Activated naive CD4-positive, alpha-beta T cell treated with anti-CD3 and anti-CD28 coated beads, Interleukin-2, amount 10 ng/mL, durations not matched to agents 7 days and 5 days (primary cell): ENCODE measurements around the gene CTSZ.
"Not testable (repeated sequence)": the region's sequence is repeated elsewhere in the genome, so short reads cannot be mapped to it uniquely, and the experiment has no call there.

Source experiments
- CTCF ChIA-PET: fragments of 350-600 bp; sonication (Branson Sonifier 250); formaldehyde crosslinking; loops from one replicate; lab custom pipeline; 2021; ENCODE audit warnings: antibody characterized with exemption; lab: Charles Lee
- DNase-seq: peaks from one replicate; pipeline ENCODE4 v3.0.0-alpha.2; 2020
- H3K27ac Mint-ChIP-seq: one replicate; pipeline ENCODE4 v1.8.0; 2021; ENCODE audit warnings: mild to moderate bottlenecking, moderate library complexity, mixed read lengths
- H3K27me3 Mint-ChIP-seq: one replicate; pipeline ENCODE4 v1.8.0; 2021; ENCODE audit warnings: mild to moderate bottlenecking, mixed read lengths
- H3K36me3 Mint-ChIP-seq: one replicate; pipeline ENCODE4 v1.8.0; 2021; ENCODE audit warnings: mixed read lengths
- H3K4me1 Mint-ChIP-seq: one replicate; pipeline ENCODE4 v1.8.0; 2021; ENCODE audit warnings: mixed read lengths
- H3K4me3 Mint-ChIP-seq: one replicate; pipeline ENCODE4 v1.8.0; 2021; ENCODE audit warnings: mild to moderate bottlenecking, moderate library complexity, mixed read lengths
- H3K9me3 Mint-ChIP-seq: one replicate; pipeline ENCODE4 v1.8.0; 2021; ENCODE audit warnings: mixed read lengths

The CTSZ gene

GRCh38 chr20:59013959-59014608 lies 7.0 kb upstream of the CTSZ start:
- Mint-ChIP-seq H3K9me3 (no peaks in the 10 kb centered on the region), H3K36me3 (no peaks in the 10 kb centered on the region), H3K4me3 (no peak overlapping the region), H3K27me3 (peaks cover 23% of the 10 kb centered on the region), H3K27ac (peak overlapping the region; percentile 35), H3K4me1 (peaks cover 66% of the 10 kb centered on the region)
- DNase-seq: peak; percentile 66
- CTCF ChIA-PET: no interaction called here

GRCh38 chr20:59013031-59013951 lies 6.2 kb upstream of the CTSZ start:
- peaks cover 31% of the 10 kb centered on the region for H3K27me3 Mint-ChIP-seq
- no peaks in the 10 kb centered on the region for H3K36me3 Mint-ChIP-seq
- H3K4me1 Mint-ChIP-seq: peaks cover 66% of the 10 kb centered on the region
- no peak overlapping the region for H3K4me3 Mint-ChIP-seq
- CTCF ChIA-PET: no interaction called here
- no peaks in the 10 kb centered on the region for H3K9me3 Mint-ChIP-seq
- no peak for DNase-seq
- H3K27ac Mint-ChIP-seq: peak overlapping the region; percentile 57

GRCh38 chr20:59011874-59012157 lies 4.8 kb upstream of the CTSZ start:
- H3K36me3 Mint-ChIP-seq, H3K9me3 Mint-ChIP-seq, H3K27ac Mint-ChIP-seq, DNase-seq, H3K4me3 Mint-ChIP-seq, CTCF ChIA-PET: not testable (repeated sequence)
- Mint-ChIP-seq H3K27me3 (peaks cover 35% of the 10 kb centered on the region), H3K4me1 (peaks cover 61% of the 10 kb centered on the region)

GRCh38 chr20:59010995-59011873 lies 4.2 kb upstream of the CTSZ start:
- no peak overlapping the region for H3K27ac Mint-ChIP-seq
- no peaks in the 10 kb centered on the region for H3K9me3 Mint-ChIP-seq
- CTCF ChIA-PET: no interaction called here
- H3K36me3 Mint-ChIP-seq: no peaks in the 10 kb centered on the region
- peaks cover 56% of the 10 kb centered on the region for H3K4me1 Mint-ChIP-seq
- peak; percentile 64 for DNase-seq
- H3K27me3 Mint-ChIP-seq: peaks cover 35% of the 10 kb centered on the region
- no peak overlapping the region for H3K4me3 Mint-ChIP-seq

- no peak overlapping the region for H3K4me3 Mint-ChIP-seq
- H3K9me3 Mint-ChIP-seq: no peaks in the 10 kb centered on the region
- H3K27ac Mint-ChIP-seq: no peak overlapping the region
- no peak for DNase-seq
- H3K36me3 Mint-ChIP-seq: no peaks in the 10 kb centered on the region
- H3K27me3 Mint-ChIP-seq: peaks cover 35% of the 10 kb centered on the region
- H3K4me1 Mint-ChIP-seq: peaks cover 59% of the 10 kb centered on the region
- CTCF ChIA-PET: no interaction called here
Measured at GRCh38 chr20:59010321-59010994, 3.4 kb upstream of the CTSZ start.

- Mint-ChIP-seq H3K27me3 (peaks cover 35% of the 10 kb centered on the region), H3K4me1 (peaks cover 63% of the 10 kb centered on the region), H3K9me3 (no peaks in the 10 kb centered on the region), H3K27ac (no peak overlapping the region), H3K4me3 (no peak overlapping the region), H3K36me3 (peaks cover 2% of the 10 kb centered on the region)
- no peak for DNase-seq
- CTCF ChIA-PET: interaction anchor here (0.6 kb wide), 1 partner anchor 331 kb away, joined by 4 read pairs; no protein-coding TSS in a partner anchor
Measured at GRCh38 chr20:59008715-59009336, 1.8 kb upstream of the CTSZ start.

- Mint-ChIP-seq H3K36me3 (peaks cover 9% of the 10 kb centered on the region), H3K27ac (no peak overlapping the region), H3K4me1 (peaks cover 64% of the 10 kb centered on the region), H3K27me3 (peaks cover 31% of the 10 kb centered on the region), H3K9me3 (no peaks in the 10 kb centered on the region), H3K4me3 (peak overlapping the region; percentile 75)
- CTCF ChIA-PET: no interaction called here
- DNase-seq: no peak
Measured at GRCh38 chr20:59007665-59008511, 834 bp upstream of the CTSZ start.

- H3K4me1 Mint-ChIP-seq: peaks cover 57% of the 10 kb centered on the region
- H3K27ac Mint-ChIP-seq: peak overlapping the region; percentile 56
- CTCF ChIA-PET: no interaction called here
- peaks cover 31% of the 10 kb centered on the region for H3K27me3 Mint-ChIP-seq
- H3K36me3 Mint-ChIP-seq: peaks cover 22% of the 10 kb centered on the region
- peak overlapping the region; percentile 79 for H3K4me3 Mint-ChIP-seq
- DNase-seq: peak; percentile 30
- no peaks in the 10 kb centered on the region for H3K9me3 Mint-ChIP-seq
Measured at GRCh38 chr20:59006167-59006863, 739 bp downstream of the CTSZ start.

GRCh38 chr20:59005523-59006166 lies 1.4 kb downstream of the CTSZ start:
- no peak for DNase-seq
- Mint-ChIP-seq H3K27me3 (peaks cover 28% of the 10 kb centered on the region), H3K9me3 (no peaks in the 10 kb centered on the region), H3K27ac (peak overlapping the region; percentile 89), H3K4me1 (peaks cover 51% of the 10 kb centered on the region), H3K36me3 (peaks cover 25% of the 10 kb centered on the region), H3K4me3 (peak overlapping the region; percentile 79)
- CTCF ChIA-PET: no interaction called here

- DNase-seq: peak; percentile 67
- H3K36me3 Mint-ChIP-seq: peaks cover 29% of the 10 kb centered on the region
- H3K27ac Mint-ChIP-seq: peak overlapping the region; percentile 89
- peak overlapping the region; percentile 79 for H3K4me3 Mint-ChIP-seq
- peaks cover 45% of the 10 kb centered on the region for H3K4me1 Mint-ChIP-seq
- peaks cover 21% of the 10 kb centered on the region for H3K27me3 Mint-ChIP-seq
- no peaks in the 10 kb centered on the region for H3K9me3 Mint-ChIP-seq
- CTCF ChIA-PET: no interaction called here
Measured at GRCh38 chr20:59004763-59005522, 2.1 kb downstream of the CTSZ start.

GRCh38 chr20:59004493-59004762 lies 2.6 kb downstream of the CTSZ start:
- Mint-ChIP-seq H3K27ac (peak overlapping the region; percentile 89), H3K4me3 (peak overlapping the region; percentile 79), H3K36me3 (peaks cover 30% of the 10 kb centered on the region), H3K9me3 (no peaks in the 10 kb centered on the region), H3K27me3 (peaks cover 16% of the 10 kb centered on the region), H3K4me1 (peaks cover 43% of the 10 kb centered on the region)
- CTCF ChIA-PET: no interaction called here
- no peak for DNase-seq
